Fibroblast of skin of back (primary cell): Measurements from ENCODE around the gene GUCY1B1.
"Not testable (repeated sequence)": the region's sequence is repeated elsewhere in the genome, so short reads cannot be mapped to it uniquely, and the experiment has no call there.

Source experiments
- DNase-seq: peaks from one replicate; pipeline ENCODE4 v3.0.0-alpha.2; 2013

The GUCY1B1 gene

DNA sequence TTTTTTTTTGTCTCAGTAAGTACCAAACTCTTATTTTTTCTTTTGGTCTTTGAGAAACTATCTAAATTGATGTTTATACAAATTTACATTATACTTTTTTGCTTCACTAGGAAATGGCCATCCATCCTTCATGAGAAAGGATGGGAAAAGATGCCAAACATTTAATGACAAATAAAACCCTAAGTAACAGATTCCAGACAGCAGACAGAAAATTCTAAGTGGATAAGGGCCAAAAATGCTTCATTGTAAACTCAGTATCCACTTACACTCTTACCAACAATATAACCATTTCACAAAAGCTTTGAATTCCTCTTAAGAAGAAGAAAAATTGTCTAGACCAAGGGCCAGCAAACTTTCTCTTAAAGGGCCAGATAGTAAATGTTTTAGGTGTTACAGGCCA is 3.5 kb downstream of the GUCY1B1 start:
- no peak for DNase-seq

DNA sequence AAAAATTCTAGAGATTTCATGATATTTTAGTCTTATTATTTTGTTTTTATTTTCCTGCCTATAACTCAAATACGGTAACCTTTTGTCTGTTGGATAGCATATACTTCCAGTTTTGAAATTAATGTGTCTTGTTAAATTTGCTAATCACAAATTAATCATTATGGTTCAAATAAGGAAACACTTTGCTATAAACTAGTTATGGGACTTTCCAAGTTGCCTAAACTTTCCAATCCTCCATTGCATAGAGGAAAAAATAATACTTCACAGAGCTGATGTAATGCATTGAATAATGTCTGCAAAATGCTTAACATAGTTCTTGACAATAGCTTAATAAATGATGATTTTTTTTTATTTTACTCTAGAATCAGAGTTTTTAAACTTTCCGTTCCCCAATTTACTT is 4.7 kb downstream of the GUCY1B1 start:
- DNase-seq: no peak

DNA sequence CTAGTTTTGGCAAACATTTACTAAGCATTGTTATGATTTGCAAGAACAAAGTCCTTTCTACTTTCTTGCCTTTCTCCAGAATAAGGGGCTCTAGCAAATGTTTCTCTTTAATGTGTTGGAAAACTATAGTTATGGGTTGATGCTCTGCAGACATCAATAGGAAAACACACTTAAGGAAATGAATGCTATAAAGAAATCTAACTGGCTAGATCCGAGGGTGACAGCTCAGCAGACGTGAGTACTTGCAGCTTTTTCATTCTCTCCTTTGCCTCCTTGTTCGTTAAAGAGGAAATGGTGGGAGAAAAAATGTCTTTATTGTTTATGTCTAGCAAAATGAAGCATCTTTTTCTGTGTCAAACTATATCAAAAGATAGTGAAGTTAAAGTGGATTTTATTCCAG is 6.3 kb downstream of the GUCY1B1 start:
- no peak for DNase-seq

DNA sequence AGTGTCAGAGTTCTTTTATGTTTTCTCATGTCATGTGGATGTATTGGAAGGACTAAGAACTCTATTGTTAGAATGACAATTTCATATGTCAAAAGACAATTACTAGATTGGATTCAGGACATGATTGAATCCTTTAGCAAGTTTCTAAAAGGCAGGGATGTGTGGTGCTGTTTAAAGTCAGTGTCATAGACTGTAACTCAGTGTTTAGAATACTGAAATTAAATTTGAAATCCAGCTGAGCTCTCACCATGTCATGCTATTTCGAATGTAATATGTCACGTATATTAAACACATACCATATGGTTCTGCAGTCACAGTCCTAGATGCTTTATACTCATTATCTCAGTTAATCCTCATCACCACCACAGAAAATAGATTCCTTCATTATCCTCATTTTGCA is 7.8 kb downstream of the GUCY1B1 start:
- DNase-seq: no peak

DNA sequence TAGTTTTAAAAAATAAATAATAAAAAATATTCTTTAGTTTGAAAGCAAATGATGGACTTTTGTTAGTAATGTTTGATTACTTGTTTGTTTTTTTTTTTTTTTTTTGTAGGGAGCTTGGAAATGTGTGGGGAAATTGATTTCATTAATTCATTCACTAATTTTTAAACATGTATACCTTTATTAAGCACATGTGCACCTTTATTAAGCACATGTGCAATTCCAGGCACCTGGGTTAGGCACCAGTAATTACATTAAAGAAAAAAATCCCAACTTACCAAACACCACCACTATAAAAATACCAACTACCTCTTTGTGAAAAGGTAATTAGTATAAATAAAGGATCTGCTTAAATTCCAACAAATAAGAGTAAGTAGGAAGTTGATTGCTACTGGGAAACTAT is 9.5 kb downstream of the GUCY1B1 start:
- DNase-seq: no peak

DNA sequence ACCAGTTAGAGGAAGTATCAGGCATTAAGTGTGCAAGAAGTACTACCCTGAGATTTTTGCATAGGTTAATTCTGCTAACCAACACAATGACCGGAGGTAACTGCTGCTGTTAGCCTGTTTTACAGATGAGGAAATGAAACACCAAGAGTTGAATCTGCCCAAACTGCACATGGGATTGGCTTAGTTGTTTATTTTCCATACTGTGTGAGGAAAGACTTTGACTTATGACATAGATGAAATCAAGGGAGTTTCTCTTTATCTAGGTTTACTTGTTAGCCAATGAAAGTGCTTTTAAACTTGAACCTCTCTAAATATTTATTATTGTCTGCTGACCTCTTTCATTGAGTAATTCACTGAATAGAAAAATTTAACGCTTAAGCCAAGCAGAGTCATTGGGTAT is 10.3 kb downstream of the GUCY1B1 start:
- DNase-seq: no peak

DNA sequence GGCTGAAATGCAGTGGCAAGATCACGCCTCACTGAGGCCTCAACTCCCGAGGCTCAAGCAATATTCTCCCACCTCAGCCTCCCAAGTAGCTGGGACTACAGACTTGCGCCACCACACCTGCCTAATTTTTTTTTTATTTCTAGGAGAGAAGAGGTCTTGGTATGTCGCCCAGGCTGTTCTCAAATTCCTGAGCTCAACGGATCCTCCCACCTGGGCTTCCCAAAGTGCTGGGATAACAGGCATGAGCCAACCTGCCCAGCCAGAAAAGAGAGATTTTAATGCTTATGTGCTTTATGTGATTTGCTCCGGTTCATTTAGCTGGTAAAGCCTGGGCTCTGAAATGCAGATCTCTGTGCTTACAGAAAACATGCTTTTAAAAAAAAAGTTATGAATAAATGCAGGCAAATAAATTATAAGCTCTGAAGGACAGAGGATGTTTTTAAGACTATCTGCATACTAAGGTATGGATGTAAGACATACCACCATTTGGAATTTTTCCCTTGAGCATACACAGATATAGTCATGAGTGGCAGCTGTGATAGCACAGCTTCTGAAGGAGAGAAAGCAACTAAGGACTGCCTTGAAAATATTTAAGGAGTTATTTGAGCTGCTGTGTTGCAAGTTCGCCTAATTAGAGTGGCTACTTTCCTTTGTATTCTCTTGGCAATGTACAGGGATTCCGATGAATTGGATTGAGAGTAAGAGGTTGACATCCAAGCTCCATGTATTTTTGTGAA is 13.8 kb downstream of the GUCY1B1 start:
- no peak for DNase-seq

DNA sequence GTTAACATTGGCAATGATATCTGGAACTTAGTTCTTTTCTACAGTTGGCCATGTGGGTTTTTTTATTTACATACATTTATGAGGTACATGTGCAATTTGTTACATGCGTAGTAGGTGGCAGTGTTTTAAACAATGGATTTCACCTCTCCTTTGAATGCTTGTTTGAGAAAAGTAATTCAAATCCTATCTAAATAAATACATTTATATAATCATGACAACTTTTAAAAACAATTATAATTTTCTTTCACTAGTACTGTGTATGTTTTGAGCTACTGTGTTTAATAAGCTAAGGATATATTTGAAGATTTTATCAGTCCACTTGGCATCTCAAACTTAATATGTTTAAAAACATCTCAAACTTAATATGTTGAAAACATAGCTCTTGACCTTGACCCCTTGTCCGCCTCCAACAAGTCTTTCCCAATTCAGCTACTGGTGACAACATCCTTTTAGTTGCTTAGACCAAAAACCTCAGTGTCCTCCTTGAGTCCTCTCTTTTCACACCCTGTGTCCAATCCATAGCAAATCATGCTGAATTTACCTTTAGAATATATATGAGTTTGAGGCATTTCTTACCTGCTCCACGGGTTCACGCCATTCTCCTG is 14.5 kb downstream of the GUCY1B1 start:
- no peak for DNase-seq

DNA sequence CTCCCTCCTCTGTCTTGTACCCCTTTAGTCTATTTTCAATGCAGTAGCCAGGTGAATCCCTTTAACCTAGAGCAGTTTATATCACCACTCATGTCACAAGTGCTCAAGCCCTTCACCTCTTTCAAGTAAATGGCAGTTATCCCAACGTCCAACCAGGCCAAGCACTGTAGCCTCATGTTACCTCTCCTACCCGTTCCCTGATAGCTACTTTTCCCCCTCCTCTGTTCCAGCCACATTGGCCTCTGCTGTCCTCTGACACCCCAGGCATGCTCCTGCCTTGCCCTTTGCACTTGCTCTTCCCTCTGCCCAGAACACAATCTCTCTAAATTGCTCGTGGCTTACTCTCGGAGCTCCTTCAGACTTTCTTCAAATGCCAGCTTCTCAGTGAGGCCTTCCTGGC is 15.2 kb downstream of the GUCY1B1 start:
- no peak for DNase-seq

DNA sequence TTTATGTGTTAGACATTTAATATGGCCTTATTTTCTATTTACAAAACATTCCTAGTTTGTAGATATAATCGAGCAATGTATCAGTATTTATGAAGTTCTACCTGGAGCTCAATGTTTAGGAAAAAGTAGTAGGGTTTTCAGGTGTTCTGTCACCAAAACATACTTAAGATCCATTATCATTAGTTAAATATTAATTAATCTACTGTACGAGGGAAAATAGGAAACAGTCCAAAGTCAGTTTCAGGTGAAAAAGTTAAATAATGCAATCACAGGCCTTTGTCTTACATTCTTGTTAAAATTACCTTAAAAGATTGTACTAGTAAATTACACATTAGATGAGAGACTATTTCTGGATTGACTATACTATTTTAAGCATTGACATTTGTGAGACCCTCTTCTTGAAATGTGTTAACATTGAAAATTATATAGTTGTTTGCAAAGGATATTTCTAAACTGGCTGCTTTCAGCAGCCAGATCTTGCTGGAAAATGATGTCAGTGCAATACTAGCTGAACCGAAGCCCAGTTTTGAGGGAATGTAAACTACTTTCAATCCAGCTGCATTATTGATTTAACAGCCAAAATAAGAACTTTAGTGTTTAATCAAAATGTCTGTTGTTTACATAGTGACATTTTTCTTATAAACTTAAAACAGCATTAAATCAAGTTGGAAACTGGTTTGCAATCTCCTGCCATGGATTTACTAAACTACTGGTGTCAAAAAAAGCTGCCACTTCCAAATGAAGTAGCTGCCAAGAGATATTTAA is 19.3 kb downstream of the GUCY1B1 start:
- no peak for DNase-seq

DNA sequence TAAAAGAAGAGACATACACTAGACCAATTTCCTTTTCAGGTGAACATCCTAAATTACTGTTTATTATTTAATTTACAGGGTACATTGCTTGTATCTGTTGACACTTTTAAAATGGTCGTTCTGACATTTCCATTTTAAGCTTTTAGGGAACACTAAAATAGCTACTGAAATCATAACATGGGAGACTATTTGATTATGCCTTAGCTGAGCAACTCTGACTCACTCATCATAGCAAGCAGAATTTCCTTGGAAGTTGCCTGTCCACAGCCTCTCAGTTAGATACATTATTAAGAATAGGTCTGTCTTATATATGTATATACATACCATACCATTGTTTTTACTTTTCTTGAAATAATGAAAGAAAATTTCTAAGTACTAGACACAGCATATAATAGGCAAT is 22.0 kb downstream of the GUCY1B1 start:
- DNase-seq: peak; percentile 18

DNA sequence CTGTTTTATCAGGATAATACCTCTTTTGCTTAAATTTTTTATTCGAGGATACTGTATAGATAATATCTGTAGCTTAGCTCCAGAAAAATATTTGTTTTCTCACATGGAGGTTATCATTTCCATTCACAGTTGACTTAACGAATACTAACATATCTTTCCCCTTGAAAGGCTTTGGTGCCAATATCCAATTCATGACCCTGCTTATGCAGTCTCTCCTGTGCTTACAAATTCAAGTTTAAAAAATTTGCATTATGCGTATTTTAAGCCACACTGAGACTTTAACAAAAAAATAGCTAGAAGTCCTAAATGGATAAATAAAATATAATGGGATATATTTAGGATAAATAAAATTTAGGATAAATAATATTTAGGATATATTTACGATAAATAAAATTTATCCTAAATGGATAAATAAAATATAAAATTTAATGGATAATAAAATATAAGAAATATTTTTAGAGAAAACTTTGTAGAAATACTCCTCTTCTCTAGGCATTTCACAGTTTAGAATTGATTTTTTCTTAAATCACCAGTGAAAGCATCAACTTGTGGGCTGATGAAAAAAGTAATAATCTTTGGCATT is 22.5 kb downstream of the GUCY1B1 start:
- no peak for DNase-seq

DNA sequence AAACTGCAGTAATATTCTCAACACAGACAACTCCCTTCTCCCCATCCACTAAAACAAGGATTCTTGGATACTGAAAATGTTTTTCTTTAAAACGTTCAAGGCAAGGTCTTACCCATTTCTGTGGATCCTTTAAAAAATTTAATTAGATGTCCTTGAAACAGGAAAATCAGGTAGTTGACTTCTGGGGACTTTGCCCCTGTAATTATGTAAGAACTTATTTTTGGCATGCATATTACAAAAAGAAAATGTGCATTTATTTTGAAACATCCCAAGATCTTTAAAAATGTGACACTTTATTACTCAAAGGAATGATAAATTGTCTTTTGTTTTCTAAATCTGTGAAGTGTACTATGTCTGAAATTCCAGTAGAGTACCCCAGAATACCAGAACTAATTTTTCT is 25.8 kb downstream of the GUCY1B1 start:
- DNase-seq: no peak

DNA sequence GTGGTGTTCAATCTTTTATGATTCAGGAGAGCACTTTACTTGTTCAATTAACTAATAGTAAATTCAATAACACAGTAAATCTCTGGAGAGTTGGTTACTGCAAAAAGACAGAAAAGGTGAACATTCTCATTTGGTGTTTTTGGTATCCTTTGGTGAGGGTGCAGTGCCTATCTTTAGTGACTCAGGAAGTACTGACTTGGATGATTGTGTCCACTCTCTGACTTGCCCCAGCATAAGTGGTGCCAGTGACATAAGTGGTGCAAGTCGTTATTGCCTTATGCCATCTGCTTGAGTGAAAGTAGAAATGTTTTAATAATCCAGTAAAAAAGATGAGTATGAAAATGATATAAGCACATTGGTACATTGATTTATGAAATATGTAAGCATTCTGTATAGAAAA is 27.0 kb downstream of the GUCY1B1 start:
- no peak for DNase-seq

DNA sequence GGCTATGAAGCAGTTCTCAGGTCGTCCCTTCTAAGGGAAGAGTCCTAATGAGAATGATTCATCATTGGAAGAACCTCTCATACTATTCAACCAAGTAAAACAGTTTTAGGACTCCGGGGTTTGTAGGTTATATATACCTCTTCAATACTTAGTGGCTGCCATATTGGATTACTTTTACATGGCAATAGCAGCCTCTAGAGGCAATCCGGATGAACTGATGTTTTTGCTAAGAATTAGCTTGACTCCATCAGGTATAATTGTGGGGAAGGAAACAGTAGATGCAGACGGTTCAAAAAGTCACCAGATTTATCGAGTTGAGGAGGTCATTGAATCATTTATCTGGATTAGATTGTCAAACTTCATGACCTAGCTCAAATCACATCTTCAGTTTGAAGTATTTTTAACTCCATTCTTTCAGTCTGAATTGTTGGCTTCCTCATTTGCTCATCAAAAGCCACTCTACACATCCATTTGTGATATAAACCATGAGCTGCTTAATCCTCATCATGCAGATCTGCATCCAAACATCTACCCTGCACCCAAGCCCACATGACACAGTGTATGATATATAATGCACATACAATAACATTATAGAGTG is 28.4 kb downstream of the GUCY1B1 start:
- DNase-seq: peak; percentile 44

DNA sequence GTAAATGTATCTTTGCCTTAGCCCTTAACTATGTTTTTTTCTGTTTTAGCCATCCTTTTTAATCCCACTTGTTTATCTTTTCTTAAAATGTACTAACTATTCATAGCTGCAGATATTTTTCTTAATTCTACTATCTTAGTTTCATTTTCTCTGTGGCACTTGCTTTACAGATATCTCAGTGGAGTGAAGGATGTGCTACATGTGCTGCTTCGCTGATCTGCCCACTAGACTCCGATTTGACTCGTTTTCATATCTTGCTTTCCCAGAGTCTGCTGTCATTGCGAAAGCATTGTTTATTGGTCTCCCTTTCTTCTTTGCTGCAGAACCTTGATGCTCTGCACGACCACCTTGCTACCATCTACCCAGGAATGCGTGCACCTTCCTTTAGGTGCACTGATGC is 30.6 kb downstream of the GUCY1B1 start:
- no peak for DNase-seq

DNA sequence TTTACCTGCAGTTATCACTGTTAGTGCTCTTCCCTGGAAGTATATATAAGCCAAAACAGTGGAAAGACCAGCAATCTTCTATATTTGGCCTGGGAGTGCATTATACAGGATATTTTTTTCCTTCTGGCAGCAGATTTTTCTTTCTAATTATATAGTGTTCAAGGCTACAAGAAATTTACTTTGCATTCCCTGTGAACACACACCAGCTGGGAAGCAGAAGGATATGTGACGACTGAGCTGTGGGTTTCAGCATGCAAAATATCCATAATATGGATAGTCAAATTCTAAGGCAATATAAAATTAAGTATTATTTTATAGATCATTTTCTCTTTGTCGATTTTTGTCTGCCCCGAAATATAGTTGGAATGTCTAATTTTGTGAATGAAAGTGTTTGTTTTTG is 31.2 kb downstream of the GUCY1B1 start:
- no peak for DNase-seq

DNA sequence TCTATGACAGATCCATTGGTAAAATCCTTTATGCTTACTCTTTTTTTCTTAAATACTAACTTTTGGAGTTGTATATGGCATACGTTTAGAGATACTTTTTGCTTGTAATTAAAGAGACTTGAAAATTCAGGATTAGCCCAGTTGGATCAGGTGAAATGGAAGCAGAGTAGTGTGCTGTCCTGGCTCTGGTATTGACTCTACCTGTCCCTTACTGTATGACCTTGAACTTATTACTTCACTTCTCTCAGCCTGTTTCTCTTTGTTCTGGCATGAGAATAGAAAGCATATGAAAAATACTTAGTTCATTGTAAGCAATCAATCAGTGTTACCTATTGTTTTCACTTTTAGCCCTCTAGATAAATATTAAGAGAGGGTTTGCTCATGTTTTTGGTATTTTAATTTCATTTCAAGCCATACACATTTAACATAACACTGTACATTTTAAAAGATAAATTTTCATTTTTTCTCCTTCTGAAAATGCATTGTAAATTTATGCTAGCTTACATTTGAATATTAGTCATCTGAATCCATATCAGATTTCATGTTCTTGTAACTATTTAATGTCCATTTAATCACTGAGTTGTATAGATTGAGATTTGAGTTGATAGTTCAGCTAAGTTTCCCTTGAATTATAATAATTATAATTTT is 35.9 kb downstream of the GUCY1B1 start:
- DNase-seq: no peak

DNA sequence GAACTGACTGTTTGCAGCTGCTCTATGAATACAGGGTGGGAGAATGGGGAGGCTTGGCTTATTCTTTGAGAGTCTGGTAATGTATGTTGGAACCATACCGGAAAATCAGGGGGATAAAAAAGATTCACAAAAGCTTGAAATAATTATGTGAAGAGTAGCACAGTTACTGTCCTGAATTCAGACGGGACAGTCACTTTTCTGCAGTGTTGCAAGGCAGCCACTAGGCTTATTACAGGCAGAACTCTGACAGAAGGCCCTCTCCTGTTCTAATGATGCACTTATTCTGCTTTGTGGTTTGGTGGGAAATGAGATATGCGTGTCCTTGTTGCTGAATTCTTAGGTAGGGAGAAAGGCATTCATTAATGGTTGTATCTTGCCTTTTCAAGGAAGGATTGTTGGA is 37.2 kb downstream of the GUCY1B1 start:
- peak; percentile 41 for DNase-seq

DNA sequence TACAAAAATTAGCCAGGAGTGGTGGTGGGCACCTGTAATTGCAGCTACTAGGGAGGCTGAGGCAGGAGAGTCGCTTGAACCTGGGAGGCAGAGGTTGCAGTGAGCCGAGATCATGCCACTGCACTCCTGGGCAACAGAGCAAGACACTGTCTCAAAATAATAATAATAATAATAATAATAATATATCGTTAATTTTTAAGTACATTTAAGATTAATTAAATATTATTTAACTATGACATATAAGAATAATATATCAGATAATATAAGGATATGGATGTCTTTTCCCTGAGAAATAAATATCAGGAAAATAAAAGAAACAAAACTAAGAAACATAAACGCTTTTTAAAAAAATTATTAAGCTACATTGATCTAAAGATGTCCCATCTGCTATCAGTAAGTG is 38.8 kb downstream of the GUCY1B1 start:
- not testable (repeated sequence) for DNase-seq

DNA sequence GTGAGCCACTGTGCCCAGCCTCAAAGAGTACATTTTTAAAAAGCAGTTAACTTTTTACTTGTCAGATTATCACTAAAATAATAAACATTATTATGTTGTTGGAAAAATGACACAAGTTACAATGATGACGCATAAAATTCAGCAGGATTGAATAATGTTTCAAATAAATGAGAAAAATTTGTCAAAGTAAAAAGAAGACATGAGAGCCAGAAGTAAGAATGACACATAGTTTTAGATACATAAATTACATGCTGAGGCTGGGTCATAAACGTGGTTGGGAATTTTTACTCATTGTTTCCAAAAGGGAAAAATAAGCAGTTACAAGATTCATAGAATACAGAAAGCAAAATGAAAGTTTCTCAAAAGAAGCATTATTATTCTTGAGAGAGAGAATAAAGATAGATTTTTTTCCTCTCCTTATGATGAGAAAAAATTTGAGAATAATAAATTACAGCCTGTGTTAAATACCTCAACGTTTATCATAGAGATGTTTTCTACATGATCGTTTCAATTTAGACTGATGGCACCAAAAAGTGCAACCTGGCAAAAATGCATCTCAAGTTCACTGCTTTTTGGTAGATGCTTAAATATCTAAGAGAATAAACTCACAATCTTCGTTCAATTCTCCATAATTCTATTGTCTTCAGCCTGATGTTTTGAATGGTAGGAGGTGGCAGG is 40.4 kb downstream of the GUCY1B1 start:
- peak; percentile 49 for DNase-seq

DNA sequence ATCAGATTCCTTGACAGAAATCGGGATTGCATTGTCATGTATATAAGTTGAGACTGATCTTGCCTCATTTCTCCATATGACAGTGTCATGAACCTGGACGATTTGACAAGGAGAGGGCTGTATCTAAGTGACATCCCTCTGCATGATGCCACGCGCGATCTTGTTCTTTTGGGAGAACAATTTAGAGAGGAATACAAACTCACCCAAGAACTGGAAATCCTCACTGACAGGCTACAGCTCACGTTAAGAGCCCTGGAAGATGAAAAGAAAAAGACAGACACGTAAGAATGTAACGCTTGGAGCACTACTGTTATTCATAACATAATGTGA is 40.9 kb downstream of the GUCY1B1 start:
- DNase-seq: no peak
